Neutrophil (primary cell): ENCODE results near the gene SPAG9.

Experiments used
- H3K27ac ChIP-seq: fragments of 200-600 bp; sonication (generic); 2 replicates; pipeline ENCODE4 v1.5.1; 2016; ENCODE audit warnings: mild to moderate bottlenecking, moderate library complexity
- H3K27me3 ChIP-seq: fragments of 200-600 bp; sonication (generic); 2 replicates; pipeline ENCODE4 v1.6.0; 2016; ENCODE audit warnings: mild to moderate bottlenecking
- H3K36me3 ChIP-seq: fragments of 200-600 bp; sonication (generic); 2 replicates; pipeline ENCODE4 v1.5.1; 2017
- H3K4me1 ChIP-seq, 2 experiments: fragments of 200-600 bp in 1 of 2; sonication (generic) in 1 of 2; 1 replicate in 1 of 2; 2 replicates in 1 of 2; pipeline versions ENCODE4 v1.5.1 to v1.6.1; 2013 to 2016; ENCODE audit warnings: low read depth in 1 of 2, low read length in 1 of 2, mild to moderate bottlenecking in 1 of 2, moderate library complexity in 1 of 2; ENCODE audit not compliant: control insufficient read depth in 1 of 2, insufficient read depth in 1 of 2
- H3K4me3 ChIP-seq, 2 experiments: fragments of 200-600 bp in 1 of 2; sonication (generic) in 1 of 2; 1 replicate in 1 of 2; 2 replicates in 1 of 2; pipeline ENCODE4 v1.5.1; 2013 to 2016; ENCODE audit warnings: low read depth in 1 of 2, low read length in 1 of 2, mild to moderate bottlenecking in 1 of 2, moderate library complexity in 1 of 2
- H3K9me3 ChIP-seq: fragments of 200-600 bp; sonication (generic); 2 replicates; pipeline ENCODE4 v1.5.1; 2016
- CTCF ChIP-seq: fragments of 200-600 bp; sonication (generic); IDR thresholded peaks from 2 replicates; pipeline ENCODE4 v1.5.1; 2016; ENCODE audit warnings: antibody characterized with exemption

The SPAG9 gene

GRCh38 chr17:50993544-50993943, 127.1 kb downstream of the SPAG9 start:
- H3K9me3 ChIP-seq = no peaks in the 10 kb centered on the region
- H3K4me3 ChIP-seq = no peak overlapping the region
- no peaks in the 10 kb centered on the region for H3K27me3 ChIP-seq
- TF ChIP-seq CTCF = no peak
- H3K4me1 ChIP-seq = no peaks in the 10 kb centered on the region
- H3K36me3 ChIP-seq = peaks cover 100% of the 10 kb centered on the region
- H3K27ac ChIP-seq = no peak overlapping the region

- no peak overlapping the region for H3K27ac ChIP-seq
- no peaks in the 10 kb centered on the region for H3K4me1 ChIP-seq
- H3K36me3 ChIP-seq = peaks cover 100% of the 10 kb centered on the region
- H3K27me3 ChIP-seq = no peaks in the 10 kb centered on the region
- no peaks in the 10 kb centered on the region for H3K9me3 ChIP-seq
- TF ChIP-seq CTCF = no peak
- no peak overlapping the region for H3K4me3 ChIP-seq
Observed at GRCh38 chr17:50989149-50989548, 131.5 kb downstream of the SPAG9 start.

GRCh38 chr17:50988427-50988826, 132.2 kb downstream of the SPAG9 start:
- Histone ChIP-seq H3K9me3 (no peaks in the 10 kb centered on the region), H3K36me3 (peaks cover 100% of the 10 kb centered on the region), H3K4me3 (no peak overlapping the region), H3K27ac (no peak overlapping the region), H3K27me3 (no peaks in the 10 kb centered on the region), H3K4me1 (no peaks in the 10 kb centered on the region)
- TF ChIP-seq CTCF = no peak

GRCh38 chr17:50986989-50987660, 133.5 kb downstream of the SPAG9 start:
- Histone ChIP-seq H3K27me3 (no peaks in the 10 kb centered on the region), H3K27ac (no peak overlapping the region)

GRCh38 chr17:50981279-50981678, 139.4 kb downstream of the SPAG9 start:
- no peaks in the 10 kb centered on the region for H3K9me3 ChIP-seq
- H3K4me1 ChIP-seq = peaks cover 4 to 8% of the 10 kb centered on the region in 2 experiments
- no peaks in the 10 kb centered on the region for H3K27me3 ChIP-seq
- no peak overlapping the region for H3K27ac ChIP-seq
- no peak overlapping the region for H3K4me3 ChIP-seq
- H3K36me3 ChIP-seq = peaks cover 100% of the 10 kb centered on the region
- no peak for TF ChIP-seq CTCF

More at GRCh38 chr17:50986989-50987660, 133.5 kb downstream of the SPAG9 start:
- no peaks in the 10 kb centered on the region for H3K9me3 ChIP-seq
- H3K36me3 ChIP-seq = peaks cover 100% of the 10 kb centered on the region
- H3K4me1 ChIP-seq = no peaks in the 10 kb centered on the region
- H3K4me3 ChIP-seq = no peak overlapping the region
- no peak for TF ChIP-seq CTCF
